Right hindlimb (tissue), 1 donor: ENCODE measurements around the gene GRAP2.
A peak's percentile ranks its signal among the peaks of the same experiment; 100 is the strongest.
"Not testable (repeated sequence)": the region's sequence is repeated elsewhere in the genome, so short reads cannot be mapped to it uniquely, and the experiment has no call there.

Experiments
- DNase-seq: peaks from one replicate; pipeline ENCODE4 v3.0.0-alpha.2; 2018

GRAP2 gene

DNA sequence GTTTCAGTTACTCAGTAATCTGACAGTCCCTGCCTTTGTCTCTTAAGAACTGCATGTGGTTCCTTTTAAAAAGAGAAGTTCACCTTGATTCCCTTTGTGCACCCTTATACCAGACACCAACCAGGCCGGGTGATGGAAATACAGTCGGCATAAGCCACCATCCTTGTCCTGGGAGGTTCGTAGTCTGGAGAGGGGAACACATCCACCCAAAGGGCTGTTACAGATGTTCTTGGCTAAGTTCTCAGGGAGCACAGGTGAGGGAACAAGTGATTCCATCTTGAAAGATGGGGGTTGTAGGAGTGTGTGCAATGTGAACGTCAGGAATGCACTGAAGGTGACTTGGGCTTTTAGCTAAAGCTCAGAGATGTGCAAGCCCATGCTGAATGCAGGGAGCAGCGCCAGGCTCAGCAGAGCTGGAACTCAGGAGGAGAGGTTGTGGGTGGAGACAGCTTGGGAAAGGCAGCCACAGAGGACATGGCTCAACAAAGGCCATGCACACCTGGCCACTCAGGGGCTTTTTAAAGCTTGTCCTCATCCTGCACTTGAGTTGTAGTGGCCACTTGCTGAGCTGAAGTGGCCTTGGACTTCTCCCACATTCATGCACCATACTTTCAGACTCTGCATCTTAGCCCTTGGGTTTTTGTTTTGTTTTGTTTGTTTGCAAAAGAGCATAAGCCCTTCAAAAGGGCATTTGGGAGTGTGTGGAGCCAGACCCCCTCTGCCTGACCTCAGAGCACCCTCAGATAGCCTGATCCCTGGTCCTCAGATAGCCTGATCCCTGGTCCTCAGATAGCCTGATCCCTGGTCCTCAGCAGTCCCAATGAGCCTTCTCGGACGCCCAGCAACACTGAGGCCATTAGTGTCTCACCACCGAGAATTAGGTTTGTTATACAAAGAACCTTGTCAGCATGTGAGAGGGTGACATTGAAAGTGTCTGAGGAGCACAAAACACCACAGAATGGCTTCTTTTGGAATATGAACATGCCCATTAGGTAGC is 46.6 kb downstream of the GRAP2 start:
- no peak for DNase-seq

DNA sequence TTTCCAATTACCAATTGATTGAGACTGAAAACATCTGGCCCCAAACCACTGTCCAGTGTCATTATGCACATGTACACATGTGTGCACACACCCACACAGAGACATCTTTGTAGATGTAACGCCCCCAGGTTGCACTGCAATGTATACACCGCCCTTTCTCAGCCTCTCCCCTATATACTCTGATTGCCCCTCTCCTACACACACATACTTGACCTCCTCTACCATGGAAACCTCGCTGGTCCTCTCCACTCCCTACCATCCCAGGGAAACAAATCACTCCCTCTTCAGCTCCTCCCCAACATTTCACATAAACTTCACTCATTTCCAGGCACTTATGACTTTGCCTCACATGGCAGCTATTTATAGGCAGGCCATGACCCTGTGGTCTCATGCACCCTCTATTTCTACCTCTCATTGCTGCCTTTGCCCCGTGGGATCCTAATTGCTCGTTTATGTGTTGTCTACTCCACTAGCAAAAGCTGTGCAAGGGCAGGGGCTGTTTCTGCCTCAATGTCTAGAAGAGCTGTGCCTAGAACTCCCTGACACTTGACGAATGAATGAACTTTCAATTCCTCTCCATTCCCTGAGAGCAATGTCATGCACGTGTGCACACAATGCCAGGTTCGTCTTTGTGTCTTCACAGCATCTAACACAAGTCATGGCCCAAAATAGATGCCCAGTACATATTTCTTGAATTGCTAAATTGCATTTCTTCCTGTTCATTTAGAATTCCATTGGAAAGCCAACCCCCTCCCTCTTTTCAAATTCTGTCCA is 49.3 kb downstream of the GRAP2 start:
- DNase-seq: no peak

DNA sequence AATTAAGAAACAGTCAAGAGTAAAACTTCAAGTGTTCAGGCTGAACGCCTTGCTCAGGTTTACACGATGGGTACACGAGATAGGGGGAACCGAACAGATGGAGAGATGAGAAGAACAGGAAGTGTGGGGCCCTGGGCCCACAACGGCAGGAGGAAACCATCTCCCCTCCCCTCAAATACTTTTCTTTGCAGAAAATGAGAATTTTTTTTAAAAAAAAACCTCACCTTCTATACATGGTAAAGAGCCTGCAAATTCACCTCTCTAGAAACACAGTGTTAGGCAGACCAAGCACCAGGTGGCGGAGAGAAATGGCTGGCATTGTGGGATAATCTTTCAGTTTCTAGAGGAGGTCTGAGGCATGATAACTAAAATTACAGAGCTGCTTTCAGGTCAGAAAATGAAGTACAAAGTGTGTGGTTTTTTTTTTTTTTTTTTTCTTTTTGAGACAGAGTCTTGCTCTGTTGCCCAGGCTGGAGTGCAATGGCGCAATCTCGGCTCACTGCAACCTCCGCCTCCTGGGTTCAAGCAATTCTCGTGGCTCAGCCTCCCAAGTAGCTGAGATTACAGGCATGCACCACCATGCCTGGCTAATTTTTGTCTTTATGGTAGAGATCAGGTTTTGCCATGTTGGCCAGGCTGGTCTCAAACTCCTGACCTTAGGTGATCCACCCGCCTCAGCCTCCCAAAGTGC is 50.9 kb downstream of the GRAP2 start:
- DNase-seq: not testable (repeated sequence)

DNA sequence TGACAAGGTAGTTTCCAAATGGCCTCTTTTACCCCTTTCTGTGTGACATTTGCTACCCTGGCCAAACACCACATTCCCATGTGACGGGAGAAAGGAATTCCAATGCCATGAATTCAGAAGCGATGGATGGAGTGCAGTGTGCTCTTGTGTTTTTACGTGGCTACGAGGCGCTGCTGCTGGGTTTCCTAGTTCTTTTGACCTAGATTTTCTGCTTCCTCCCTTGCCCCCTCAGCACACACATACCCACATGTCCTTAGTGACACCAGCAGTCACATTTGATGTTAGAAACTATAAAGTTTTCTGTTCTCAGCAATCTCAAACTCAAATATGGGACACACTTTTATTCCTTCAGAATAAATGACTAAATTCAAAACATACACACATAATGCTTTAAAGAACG is 51.5 kb downstream of the GRAP2 start:
- no peak for DNase-seq

DNA sequence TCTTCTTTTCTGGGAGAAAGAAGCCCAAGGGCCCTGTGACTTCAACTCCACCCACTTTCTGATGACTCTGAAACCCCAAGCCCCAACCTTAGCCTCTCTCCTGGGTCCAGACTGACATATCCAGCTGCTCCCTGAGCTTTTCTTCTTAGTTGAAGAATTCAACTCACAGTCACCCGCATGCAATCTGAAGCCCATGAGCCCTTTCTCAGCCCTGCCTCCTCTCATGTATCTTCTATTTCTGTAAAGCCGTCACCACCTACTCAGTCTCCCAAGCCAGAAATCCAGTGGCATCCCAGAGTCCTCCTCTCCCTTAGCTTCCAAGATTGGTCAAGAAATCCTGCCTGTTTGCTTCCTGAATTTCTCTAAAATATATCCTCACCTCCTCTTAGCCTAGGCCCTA is 52.2 kb downstream of the GRAP2 start:
- no peak for DNase-seq

DNA sequence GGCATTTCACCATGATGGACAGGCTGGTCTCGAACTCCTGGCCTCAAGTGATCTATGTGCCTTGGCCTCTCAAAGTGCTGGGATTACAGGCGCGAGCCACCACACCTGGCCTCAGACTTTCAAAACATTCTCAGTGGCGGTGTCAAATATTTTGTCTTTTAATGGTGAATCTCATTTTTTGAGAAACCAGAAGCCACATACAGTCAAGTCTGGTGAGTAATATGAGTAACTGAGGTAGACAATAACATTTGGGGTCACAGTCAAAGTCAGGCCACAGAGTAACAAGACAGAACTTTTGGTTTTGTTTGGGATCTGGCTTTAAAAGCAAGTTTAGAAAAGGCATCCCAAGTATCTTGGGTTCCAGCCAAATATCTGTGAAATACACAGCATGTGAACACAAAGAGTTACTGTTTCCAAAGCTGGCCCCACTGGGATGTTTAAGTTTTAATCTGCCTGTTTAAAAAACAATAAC is 53.7 kb downstream of the GRAP2 start:
- DNase-seq: peak; percentile 29

DNA sequence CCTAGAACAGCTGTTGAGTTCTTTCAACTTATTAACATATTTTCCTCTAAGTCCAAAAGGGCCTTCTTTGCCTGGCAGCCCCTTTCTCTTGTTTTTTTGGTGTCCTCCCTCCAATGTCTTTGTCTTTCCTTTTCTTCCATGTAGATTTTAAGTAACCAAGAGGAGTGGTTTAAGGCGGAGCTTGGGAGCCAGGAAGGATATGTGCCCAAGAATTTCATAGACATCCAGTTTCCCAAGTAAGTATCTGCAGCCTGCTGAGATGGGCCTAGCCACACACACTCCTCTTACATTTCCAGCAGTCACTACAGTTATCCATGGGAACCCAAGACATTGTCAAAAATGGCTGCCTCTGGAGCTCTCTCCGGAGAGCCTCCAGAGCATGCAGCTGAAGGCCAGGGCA is 54.8 kb downstream of the GRAP2 start:
- DNase-seq: no peak

DNA sequence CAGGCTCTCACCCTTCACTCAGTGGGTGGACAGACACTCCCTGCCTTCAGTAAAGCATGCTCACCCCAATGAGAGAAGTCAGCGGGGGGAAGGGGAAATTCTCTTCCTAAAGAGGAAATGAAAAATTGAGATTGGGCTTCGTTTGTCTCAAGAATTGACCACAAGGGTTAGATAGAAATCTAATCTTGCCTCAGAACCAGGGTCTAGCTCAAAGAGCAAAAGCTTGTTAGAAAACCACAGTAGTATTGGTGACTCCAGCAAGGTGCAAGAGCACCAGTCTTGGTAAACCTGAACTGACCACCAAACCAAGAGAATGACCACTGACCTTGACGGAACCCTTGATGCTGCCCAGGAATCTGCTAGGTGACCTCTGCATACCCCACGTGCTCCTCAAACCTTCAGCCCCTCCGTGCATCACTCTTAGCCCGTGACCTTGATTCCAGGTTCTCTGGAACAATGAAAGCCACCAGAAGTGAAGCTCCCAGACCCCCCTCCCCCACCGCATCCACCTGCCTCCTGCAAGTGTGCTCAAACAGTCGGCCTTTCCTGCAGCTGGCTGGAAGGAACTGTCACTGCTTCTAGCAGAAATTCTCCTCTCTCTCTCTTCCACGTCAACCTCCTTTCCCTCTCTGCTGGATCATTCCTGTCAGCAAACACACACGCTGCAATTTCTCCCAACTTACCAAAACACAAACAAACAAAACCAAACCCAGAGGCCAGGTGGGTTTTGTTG is 56.2 kb downstream of the GRAP2 start:
- no peak for DNase-seq

DNA sequence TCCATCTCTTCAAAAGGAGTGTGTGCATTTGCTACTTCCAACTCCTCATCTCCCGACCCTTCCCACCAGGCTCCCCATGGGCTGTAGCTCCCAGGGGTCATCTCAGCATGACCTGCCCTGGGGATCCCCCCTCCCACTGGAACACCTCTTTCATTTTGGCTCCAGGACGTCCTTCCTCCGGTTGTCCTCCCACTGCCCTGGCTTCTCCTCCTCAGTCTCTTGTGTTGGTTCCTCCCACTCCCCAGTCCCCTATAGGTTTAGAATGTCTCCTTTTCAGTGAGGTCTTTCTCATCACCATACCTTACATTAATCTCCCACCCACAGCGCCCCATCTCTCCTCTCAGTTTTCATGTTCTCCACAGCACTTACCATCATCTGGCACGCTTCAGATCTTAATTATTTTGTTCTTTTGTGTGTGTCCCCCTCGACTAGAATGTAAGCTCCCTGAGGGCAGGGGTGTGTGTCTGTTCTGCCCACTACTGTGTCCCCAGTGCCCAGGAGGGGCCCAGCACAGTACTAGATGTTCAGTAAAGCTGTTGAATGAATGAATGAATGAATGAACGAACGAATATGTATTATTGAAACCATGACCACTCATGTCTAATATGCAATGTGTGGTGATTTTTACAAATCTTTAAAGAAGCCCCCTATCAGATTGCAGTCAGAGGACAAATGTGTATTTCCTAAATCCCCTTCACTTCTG is 57.3 kb downstream of the GRAP2 start:
- DNase-seq: no peak

DNA sequence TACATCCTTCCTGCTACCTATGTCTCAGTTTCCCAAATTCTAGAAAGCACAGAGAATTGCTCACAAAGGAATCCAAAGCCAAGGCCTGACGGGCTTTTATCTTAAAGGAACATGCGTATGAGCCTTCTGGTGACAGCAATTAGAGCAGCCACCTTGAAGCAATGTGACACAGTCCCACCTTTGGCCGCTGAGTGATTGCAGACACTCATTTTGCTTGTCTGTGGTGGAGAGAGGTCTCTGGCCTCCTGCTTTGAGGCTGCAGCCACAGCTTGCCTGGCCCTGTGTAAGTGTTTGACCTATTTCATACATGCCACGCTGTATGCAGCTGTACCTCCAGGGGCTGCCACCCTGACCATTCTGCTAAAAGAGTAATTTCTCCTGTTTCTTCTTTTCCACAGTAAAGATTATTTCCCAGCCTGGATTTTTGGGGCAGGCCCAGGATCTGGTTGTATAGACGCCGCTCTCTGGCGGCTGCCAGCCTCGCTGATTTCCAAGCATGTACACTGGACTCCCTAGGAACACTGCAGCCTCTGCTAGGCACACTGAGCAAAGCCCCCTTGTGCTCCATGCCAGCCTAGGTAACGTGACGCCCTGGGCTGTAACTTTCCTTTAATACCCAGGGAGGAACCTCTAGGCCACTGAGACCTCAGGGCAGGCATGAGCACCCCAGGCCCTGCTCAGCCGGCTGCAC is 58.2 kb downstream of the GRAP2 start:
- DNase-seq: no peak

DNA sequence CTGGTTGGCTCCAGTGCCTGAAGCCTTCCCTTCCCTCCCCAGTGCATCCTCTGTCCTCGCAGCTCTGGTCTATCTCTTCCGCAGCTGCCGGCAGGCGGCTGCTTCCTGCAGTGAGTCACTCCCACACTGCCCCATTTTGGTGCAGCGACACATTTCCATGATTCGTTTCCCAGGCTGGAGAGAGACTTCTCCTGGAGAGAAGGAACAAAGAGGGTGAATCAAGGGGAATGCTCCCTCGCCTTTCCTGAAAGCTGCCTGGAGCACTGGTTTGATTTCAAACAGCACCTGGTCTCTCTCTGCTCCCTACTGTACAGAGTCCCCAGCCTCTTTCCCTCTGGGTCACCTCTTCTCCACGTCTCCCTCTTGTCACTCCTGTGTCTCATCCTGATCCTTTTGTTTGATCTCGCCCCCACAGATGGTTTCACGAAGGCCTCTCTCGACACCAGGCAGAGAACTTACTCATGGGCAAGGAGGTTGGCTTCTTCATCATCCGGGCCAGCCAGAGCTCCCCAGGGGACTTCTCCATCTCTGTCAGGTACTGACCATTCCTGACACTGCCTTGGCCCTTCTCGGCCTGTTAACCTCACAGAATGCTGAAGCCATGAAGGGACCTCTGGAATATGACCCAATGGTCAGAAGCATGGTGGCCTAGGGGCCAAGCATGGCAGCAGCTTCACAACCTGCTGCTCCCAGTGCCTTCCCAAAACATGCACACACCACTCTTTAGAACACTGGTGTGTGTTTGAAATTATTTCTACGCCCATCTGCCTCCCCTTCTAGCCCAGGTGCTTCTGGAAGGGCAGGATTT is 59.0 kb downstream of the GRAP2 start, which contains the start of gene TMA7B:
Gene TMA7B, plus strand, starts transcription at position 758 of the 808 bp plus-strand sequence. CDS start 3,978 bp downstream, outside the sequence.
- DNase-seq: peak; percentile 53

DNA sequence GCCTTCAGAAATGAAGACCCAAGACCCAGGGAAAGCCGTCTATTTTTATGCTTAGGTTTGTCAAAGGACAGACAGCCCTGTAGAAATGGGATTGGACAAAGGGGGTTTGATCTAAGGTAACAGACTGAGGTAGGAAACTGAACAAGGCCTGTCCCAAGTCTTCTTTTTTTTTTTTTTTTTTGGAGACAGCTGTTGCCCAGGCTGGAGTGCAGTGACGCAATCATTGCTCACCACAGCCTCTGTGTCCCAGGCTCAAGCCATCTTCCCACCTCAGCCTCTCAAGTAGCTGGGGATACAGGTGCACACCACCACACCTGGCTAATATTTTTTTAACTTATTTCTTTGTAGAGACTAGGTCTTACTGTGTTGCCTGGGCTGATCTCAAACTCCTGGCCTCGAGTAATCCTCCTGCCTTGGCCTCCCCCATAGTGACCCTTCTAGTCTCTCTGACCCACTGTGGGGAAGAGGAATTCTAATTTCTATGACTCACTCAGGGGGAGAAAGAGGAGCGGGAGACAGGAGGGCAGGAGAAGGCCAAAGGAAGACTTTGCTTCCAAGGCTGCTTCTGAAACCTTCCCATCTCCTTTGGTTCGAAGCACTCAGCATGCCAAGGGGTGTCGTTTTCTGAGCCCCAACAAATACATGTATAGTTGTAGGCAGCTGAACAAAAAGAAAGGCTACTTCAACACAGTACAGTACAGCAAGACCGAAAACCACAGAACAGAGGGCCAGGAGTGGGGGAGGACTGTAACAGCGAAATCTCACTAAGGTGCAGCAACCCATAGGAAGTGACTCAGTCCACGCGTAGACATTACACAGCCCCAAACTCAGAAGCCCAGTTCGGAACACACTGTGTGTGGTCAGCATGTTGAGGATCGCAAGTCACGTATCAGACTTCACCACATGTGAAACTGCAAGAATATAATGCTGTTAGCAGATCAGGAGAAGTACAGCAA is 60.2 kb downstream of the GRAP2 start:
- DNase-seq: peak; percentile 27

DNA sequence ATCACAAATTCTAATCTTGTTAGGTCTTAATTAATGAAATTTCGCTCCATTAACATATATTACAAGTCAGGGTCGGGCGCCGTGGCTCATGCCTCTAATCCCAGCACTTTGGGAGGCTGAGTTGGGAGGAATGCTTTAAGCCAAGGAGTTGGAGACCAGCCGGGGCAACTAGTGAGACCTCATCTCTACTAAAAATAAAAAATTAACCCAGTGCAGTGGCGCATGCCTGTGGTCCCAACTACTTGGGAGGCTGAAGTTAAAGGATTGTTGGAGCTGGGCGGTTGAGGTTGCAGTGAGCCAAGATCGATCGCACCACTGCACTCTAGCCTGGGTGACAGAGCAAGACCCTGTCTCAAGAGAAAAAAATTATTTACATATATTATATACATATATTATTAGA is 61.2 kb downstream of the GRAP2 start:
- no peak for DNase-seq

DNA sequence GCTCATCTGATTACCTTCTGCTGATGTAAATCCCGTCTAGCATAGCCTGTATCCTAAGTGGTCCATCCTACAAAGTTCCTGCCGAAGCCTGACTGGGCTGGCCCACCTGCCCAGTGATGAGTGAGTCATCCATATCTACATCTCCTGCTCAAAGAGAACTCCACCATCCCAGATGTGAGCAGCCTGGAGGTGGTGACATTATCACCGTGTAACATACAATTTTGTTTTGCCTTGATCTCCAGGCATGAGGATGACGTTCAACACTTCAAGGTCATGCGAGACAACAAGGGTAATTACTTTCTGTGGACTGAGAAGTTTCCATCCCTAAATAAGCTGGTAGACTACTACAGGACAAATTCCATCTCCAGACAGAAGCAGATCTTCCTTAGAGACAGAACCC is 64.9 kb downstream of the GRAP2 start:
- DNase-seq: no peak

DNA sequence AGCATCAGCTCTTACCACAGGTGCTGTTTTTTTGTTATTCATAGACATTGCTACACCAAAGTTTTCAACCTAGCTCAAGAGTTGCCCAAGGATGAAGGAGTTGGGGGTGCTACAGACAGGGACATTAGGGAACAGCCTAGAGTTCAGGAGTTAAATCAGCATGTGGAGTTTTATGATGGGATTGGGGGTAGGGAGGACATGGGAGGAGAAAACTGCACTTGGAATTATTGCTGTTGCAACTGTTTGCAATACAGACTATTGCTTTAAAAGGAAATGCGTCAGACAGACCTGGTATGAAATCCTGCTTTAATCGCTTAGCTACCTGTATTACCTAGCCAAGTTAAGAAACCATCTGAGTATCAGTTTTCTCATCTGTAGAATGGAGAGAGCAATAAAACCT is 65.6 kb downstream of the GRAP2 start:
- DNase-seq: no peak

DNA sequence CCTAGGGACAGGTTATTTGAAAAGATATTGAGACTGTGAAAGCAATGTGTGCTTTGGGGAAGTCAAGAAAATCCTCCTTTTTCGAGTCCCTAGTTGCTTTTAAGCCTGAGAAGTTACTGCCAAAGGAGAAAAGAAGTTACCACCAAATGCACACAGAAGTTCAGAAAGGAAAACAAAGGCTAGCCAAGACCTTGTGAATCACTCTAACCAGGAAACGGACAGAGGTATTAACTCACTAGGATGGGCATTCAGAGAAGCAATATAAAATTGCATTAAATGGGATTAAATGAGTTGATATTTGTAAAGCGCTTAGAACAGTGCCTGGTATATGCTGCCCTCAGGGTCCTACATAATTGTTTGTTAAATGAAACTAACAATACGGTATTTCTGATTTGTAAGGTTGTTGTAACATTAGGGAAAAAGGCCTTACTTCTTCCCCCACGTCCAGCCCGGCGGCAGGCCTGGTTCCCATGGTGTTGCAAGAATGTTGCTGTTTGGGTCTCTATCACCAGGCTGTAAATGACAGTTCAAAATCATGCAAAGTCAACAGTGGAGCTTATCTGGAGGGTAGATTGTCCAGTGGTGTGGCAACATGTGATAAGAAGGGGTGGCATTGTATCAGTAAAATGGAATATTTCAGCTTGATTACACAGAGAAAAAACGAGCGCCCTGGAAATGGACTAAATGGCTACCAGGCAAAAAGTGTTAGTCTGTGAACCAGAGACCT is 66.4 kb downstream of the GRAP2 start:
- no peak for DNase-seq

DNA sequence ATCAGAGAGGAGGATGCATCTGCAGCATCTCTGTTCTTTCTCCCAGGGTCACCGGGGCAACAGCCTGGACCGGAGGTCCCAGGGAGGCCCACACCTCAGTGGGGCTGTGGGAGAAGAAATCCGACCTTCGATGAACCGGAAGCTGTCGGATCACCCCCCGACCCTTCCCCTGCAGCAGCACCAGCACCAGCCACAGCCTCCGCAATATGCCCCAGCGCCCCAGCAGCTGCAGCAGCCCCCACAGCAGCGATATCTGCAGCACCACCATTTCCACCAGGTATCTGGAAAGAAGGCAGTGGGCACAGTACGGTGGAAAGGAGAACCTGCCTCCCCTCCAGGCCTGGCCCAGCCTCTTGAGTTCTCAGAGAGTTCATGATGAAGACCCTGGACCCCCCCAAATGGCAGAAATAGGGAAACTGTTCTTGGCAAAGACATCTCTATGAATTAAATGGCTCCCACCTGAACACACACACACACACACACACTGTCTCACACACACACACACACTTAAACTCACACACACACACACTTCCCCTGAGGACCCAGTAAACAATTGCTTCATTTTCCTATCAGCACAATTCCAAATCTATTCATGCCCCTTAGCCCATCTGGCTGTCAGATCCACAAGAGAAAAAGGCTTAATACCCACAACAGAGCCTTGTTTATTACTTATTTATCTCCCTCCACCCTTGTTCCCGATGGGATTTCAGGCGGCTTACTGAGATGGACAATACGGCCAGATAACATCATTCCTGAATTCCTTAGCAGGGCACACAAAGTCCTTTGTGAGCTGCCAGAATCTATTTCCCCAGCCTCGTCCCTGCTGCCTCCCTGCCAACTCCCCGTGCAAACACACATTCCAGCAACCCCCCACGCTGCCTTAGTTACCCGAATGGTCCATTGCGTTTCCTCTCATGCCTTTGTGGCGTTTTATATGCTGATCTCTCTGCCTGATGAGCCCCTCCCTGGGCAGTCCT is 67.4 kb downstream of the GRAP2 start:
- DNase-seq: no peak
